K562 (cell line): ENCODE measurements around the gene KCNJ5. TPM values are rescaled to one million over a fixed set of nuclear protein-coding genes. Genes with fewer than 3 reads are reported as not detected.

ENCODE experiments used
- ATAC-seq: fragments of 200-7000 bp; cut with Tn5 transposase; 3 replicates; pipeline ENCODE4 v1.9.1; 2020; ENCODE audit warnings: moderate library complexity
- BruUV-seq: library from RNA; stranded (reverse); fragments of 400-500 nt; replicated peaks from 2 replicates; lab custom pipeline; 2021; lab: Mats Ljungman, UMichigan
- CTCF ChIA-PET: fragments of 300-600 bp; formaldehyde crosslinking; extraction: SDS; loops from one replicate; lab custom pipeline; 2021; ENCODE audit warnings: low intra/inter-chr PET ratio; lab: Yijun Ruan, JAX
- POLR2A ChIA-PET: fragments of 300-600, 350-650 bp; sonication (Branson Sonifier 250); formaldehyde crosslinking; extraction: SDS; loops from one replicate; lab custom pipeline; 2021; ENCODE audit warnings: antibody characterized with exemption, inconsistent platforms; lab: Yijun Ruan, JAX
- DNase-seq, 4 experiments: peaks; one replicate each; pipeline versions ENCODE4 v3.0.0 to v3.0.0-alpha.2; 2011 to 2018; ENCODE audit warnings: low spot score in 3 of 4, mixed read lengths in 3 of 4; ENCODE audit errors: extremely low read depth in 1 of 4
- FAIRE-seq: peaks from 2 replicates; lab custom pipeline; 2011; peaks lifted over from hg19 to GRCh38; lab: Jason Lieb, UNC
- H2AFZ ChIP-seq: 2 replicates; pipeline ENCODE4 v1.6.0; 2011; ENCODE audit warnings: low read depth, low read length, control low read depth, inconsistent platforms
- H3K27ac ChIP-seq: fragments of 200-600 bp; 3 replicates; pipeline ENCODE4 v1.8.0; 2011; ENCODE audit warnings: low read depth, mild to moderate bottlenecking, control low read depth, inconsistent platforms, low read length, moderate library complexity, mixed read lengths; ENCODE audit errors: extremely low read depth
- H3K27me3 ChIP-seq, 2 experiments: fragments of 300-600 bp in 1 of 2; 2 replicates in 1 of 2; 3 replicates in 1 of 2; pipeline versions ENCODE4 v1.6.0 to v1.8.0; 2011; ENCODE audit warnings: inconsistent platforms in 2 of 2, low read length in 2 of 2, mild to moderate bottlenecking in 1 of 2, mixed read lengths in 1 of 2, moderate library complexity in 1 of 2; ENCODE audit not compliant: control insufficient read depth in 2 of 2, insufficient read depth in 2 of 2
- H3K36me3 ChIP-seq: fragments of 300-600 bp; 3 replicates; pipeline ENCODE4 v1.8.0; 2011; ENCODE audit warnings: mild to moderate bottlenecking, low read length, inconsistent platforms; ENCODE audit not compliant: control insufficient read depth, insufficient read depth
- H3K4me1 ChIP-seq, 2 experiments: fragments of 200-600 bp in 1 of 2; replicated peaks in 1 of 2; 2 replicates in 1 of 2; 3 replicates in 1 of 2; pipeline versions ENCODE4 v1.5.1 to v1.8.0; 2011; ENCODE audit warnings: inconsistent platforms in 2 of 2, low read length in 2 of 2, mild to moderate bottlenecking in 1 of 2, mixed read lengths in 1 of 2, moderate library complexity in 1 of 2; ENCODE audit not compliant: control insufficient read depth in 2 of 2, insufficient read depth in 2 of 2
- H3K4me2 ChIP-seq: 2 replicates; pipeline ENCODE4 v1.6.1; 2011; ENCODE audit warnings: low read length, control low read depth, inconsistent platforms, mixed read lengths; ENCODE audit not compliant: insufficient read depth
- H3K4me3 ChIP-seq: fragments of 200-600 bp; sonication (generic), shearing (Covaris generic); 2 replicates; pipeline ENCODE4 v1.5.1; 2016; ENCODE audit warnings: control low read depth, inconsistent platforms
- H3K79me2 ChIP-seq: fragments of 200-600 bp; 3 replicates; pipeline ENCODE4 v1.8.0; 2011; ENCODE audit warnings: low read length, inconsistent platforms; ENCODE audit not compliant: control insufficient read depth, insufficient read depth
- H3K9ac ChIP-seq, 2 experiments: 2 replicates each; pipeline versions ENCODE4 v1.6.0 to v1.6.1; 2011; ENCODE audit warnings: low read depth in 2 of 2, low read length in 2 of 2, control low read depth in 1 of 2, inconsistent platforms in 1 of 2, mild to moderate bottlenecking in 1 of 2, mixed read lengths in 1 of 2; ENCODE audit not compliant: insufficient read depth in 1 of 2
- H3K9me1 ChIP-seq: one replicate; pipeline ENCODE4 v1.6.0; 2011; ENCODE audit warnings: inconsistent platforms, mild to moderate bottlenecking, low read length, moderate library complexity; ENCODE audit not compliant: control insufficient read depth, insufficient read depth
- H3K9me3 ChIP-seq: replicated peaks from 2 replicates; pipeline ENCODE4 v1.5.1; 2011; ENCODE audit warnings: low read depth, low read length, inconsistent platforms; ENCODE audit not compliant: control insufficient read depth, insufficient read depth
- H4K20me1 ChIP-seq: replicated peaks from 2 replicates; pipeline ENCODE4 v1.6.1; 2011; ENCODE audit warnings: low read length, inconsistent platforms, mixed read lengths; ENCODE audit not compliant: control insufficient read depth, insufficient read depth
- ATF4 ChIP-seq: fragments of 450-650 bp; formaldehyde crosslinking; IDR thresholded peaks from 2 replicates; pipeline ENCODE4 v1.4.0; 2022; ENCODE audit warnings: mild to moderate bottlenecking, moderate library complexity
- BRF2 ChIP-seq: IDR thresholded peaks from 3 replicates; pipeline ENCODE4 v1.6.1; 2011; ENCODE audit warnings: borderline replicate concordance, mild to moderate bottlenecking; ENCODE audit not compliant: insufficient read length, insufficient read depth
- CBX5 ChIP-seq: IDR thresholded peaks from 2 replicates; pipeline ENCODE4 v1.6.1; 2014; ENCODE audit warnings: low read depth, borderline replicate concordance
- ETV6 ChIP-seq, 3 experiments: fragments of 150-350 bp in 1 of 3; sonication (generic) in 1 of 3; formaldehyde crosslinking in 1 of 3; IDR thresholded peaks; 2 replicates each; pipeline versions ENCODE4 v1.6.1 to v1.8.0; 2014 to 2022; ENCODE audit warnings: borderline replicate concordance in 2 of 3, low read depth in 2 of 3, antibody characterized with exemption in 1 of 3, low read length in 1 of 3, mild to moderate bottlenecking in 1 of 3, missing genetic modification reagents in 1 of 3
- FOXJ2 ChIP-seq: fragments of 200-800 bp; sonication (Bioruptor generic); IDR thresholded peaks from 2 replicates; pipeline ENCODE4 v1.6.1; 2016; ENCODE audit warnings: missing genetic modification characterization, missing compliant biosample characterization
- HLTF ChIP-seq: fragments of 450-650 bp; IDR thresholded peaks from 2 replicates; pipeline ENCODE4 v1.6.1; 2016
- KDM2B ChIP-seq: fragments of 250-450 bp; sonication (Bioruptor Pico); IDR thresholded peaks from 2 replicates; pipeline ENCODE4 v1.8.0; 2021; ENCODE audit warnings: mild to moderate bottlenecking, moderate library complexity
- USF1 ChIP-seq: sonication (generic); formaldehyde crosslinking; IDR thresholded peaks from 2 replicates; pipeline ENCODE4 v1.9.0; 2022; ENCODE audit warnings: mild to moderate bottlenecking, missing genetic modification reagents
- ZFP36 ChIP-seq: fragments of 150-350 bp; IDR thresholded peaks from 2 replicates; pipeline ENCODE4 v1.6.1; 2018; ENCODE audit warnings: low read length, low read depth; ENCODE audit not compliant: partially characterized antibody
- ZKSCAN1 ChIP-seq: fragments of 150-350 bp; IDR thresholded peaks from 2 replicates; pipeline ENCODE4 v1.6.1; 2016; ENCODE audit warnings: low read depth, low read length
- ZMIZ1 ChIP-seq, 2 experiments: fragments of 150-350 bp in 1 of 2; IDR thresholded peaks; 2 replicates each; pipeline ENCODE4 v1.6.1; 2012 to 2016; ENCODE audit warnings: low read depth in 2 of 2, low read length in 2 of 2, mild to moderate bottlenecking in 1 of 2, moderate library complexity in 1 of 2
- ZNF444 ChIP-seq: fragments of 250-450 bp; sonication (Bioruptor Pico); IDR thresholded peaks from 2 replicates; pipeline ENCODE4 v1.4.0; 2020; ENCODE audit warnings: mild to moderate bottlenecking, moderate library complexity
- WGBS: fragments of 100-300 bp; shearing (Covaris generic); methylation state at CpG from one replicate; pipeline ENCODE4 v1.1.6; 2016; ENCODE audit warnings: low coverage, mixed read lengths; ENCODE audit not compliant: insufficient coverage; ENCODE audit errors: missing lambda C conversion rate; 5-methylcytosine and 5-hydroxymethylcytosine counted together
- in situ Hi-C: fragments of 300-500 bp; cut with MboI; formaldehyde crosslinking; loops from 4 replicates; pipeline ENCODE4 v1.15.0; 2018; ENCODE audit warnings: inconsistent platforms, mixed read lengths
- intact Hi-C: fragments of 100-400 bp; cut with micrococcal nuclease; formaldehyde crosslinking; loops from 2 replicates; pipeline ENCODE4 v1.14.2; 2022
- polyA plus RNA-seq, 8 experiments: library from polyadenylated mRNA; depleted of rRNA in 4 of 8; stranded (reverse) in 5 of 8; unstranded in 3 of 8; fragments of >200 nt; fragmentation: Nextera tagmentation in 2 of 8; fragmentation: Illumina TruSeq in 1 of 8; extraction: Ambion mirVana in 2 of 8; extraction: Trizol in 1 of 8; gene quantifications; 2 replicates each; pipeline versions ENCODE4 v1.2.1 to v1.2.3, GENCODE V29; 2011 to 2014; ENCODE audit warnings: inconsistent platforms in 1 of 8, missing spikeins in 1 of 8
- total RNA-seq, 7 experiments: library from RNA; depleted of rRNA in 6 of 7; stranded (reverse); fragments of >200 nt in 6 of 7; fragmentation: Illumina TruSeq in 2 of 7; extraction: Trizol in 2 of 7; gene quantifications; 2 replicates each; pipeline versions ENCODE4 v1.2.1 to v1.2.3, GENCODE V29; 2011 to 2021; ENCODE audit warnings: low replicate concordance in 1 of 7

Gene KCNJ5
- total and polyA plus RNA-seq, 9 of the 15 experiments (the other 6 are each of a cell fraction or from before 2014, with no cell fraction given): 0.04 TPM; not detected in 8

DNA sequence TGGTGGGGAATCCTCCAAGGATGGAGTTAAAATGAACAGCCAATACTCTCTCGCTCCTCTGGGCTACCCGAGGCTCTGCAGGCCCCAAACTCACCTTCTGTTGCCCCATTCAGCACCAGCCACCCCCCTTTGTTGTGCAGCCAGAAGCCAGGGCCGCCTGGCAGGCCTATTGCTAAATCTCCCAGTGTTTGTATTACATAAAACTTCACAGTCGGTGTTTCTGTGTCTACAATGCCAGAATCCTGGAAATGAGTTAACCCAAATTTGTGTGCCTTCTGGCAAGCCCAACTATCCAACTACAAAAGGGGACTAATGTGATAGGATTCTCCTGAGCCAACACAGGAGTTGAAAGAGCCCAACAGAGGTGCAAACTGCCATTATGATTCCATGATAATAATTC lies 9.3 kb downstream of the KCNJ5 start (continued):
- no peak for TF ChIP-seq ZNF444 (CRISPR knock-in tag)
- no peak for TF ChIP-seq KDM2B (CRISPR knock-in tag)

DNA sequence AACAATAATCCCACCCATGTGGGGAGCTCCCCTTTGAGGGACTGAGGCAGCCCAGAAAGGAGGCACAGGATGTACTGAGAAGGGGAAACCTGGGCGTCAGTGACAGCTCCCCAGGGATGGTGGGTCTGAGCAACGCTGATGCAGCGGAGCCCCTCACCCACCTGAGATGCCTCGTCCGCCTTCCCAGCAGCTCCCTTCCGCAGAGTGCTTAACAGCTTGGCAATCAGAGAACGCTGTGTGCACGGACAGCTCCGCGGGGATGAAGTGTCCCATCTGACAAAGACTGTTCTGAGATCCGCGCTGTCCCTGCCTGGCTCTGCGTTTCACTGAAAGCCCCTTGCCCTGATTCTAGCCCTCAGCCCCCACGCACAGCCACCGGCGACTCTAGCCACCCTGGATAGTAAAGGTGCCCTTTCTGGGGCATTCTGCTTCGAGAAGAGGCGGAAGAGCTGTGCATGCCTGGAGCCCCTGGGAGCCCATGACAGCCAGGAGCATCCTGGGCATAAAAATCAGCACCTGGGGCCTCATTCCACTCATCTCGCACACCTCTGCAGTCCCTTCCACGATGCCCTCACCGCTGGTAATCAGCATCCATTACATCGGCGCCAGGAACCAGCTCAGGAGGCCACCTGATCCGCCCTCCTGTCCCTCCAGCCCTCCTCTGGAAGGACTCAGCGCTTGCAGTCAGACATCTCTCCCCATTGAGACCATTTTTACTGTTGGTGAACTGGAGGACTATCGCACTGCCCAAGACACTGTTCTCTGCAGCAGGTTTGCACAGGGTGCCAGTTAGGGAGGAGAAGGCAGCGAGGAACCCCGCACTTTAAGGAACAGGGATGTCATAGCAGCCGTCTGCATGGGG lies 10.7 kb downstream of the KCNJ5 start:
- no peaks in the 10 kb centered on the region for H3K9me1 ChIP-seq
- H3K36me3 ChIP-seq: no peaks in the 10 kb centered on the region
- H3K4me1 ChIP-seq: 0 out of 5 replicates have a peak, but pooled peaks cover 0 to 4% of the 10 kb centered on the region in 2 experiments
- ATAC-seq: no peak
- H2AFZ ChIP-seq: no peak overlapping the region
- H3K9me3 ChIP-seq: no peaks in the 10 kb centered on the region
- ChIA-PET POLR2A (no interaction called here), CTCF (no interaction called here)
- H4K20me1 ChIP-seq: no peaks in the 10 kb centered on the region; the same call in 1 of the 2 replicates
- no peak overlapping the region for H3K4me3 ChIP-seq
- in situ Hi-C loops: no loop called here
- H3K79me2 ChIP-seq: no peaks in the 10 kb centered on the region
- no TSS peak for BruUV-seq
- no peak overlapping the region for H3K27ac ChIP-seq
- peaks cover 11 to 36% of the 10 kb centered on the region in 2 experiments; a peak in 4 of 5 replicates for H3K27me3 ChIP-seq
- 1% methylated on average over 28 of the region's 29 CpGs for WGBS
- no peak for DNase-seq
- no peak for FAIRE-seq
- intact Hi-C loops: no loop called here
- H3K4me2 ChIP-seq: no peak overlapping the region
- H3K9ac ChIP-seq: no peak overlapping the region
- TF ChIP-seq BRF2 (no peak), ZKSCAN1 (no peak), CBX5 (no peak), ZFP36 (no peak), ETV6 (IDR thresholded peaks at IDR 0.05; ENCODE audit: borderline replicate concordance in 1 of 2, low read depth in 2 of 2, low read length in 1 of 2) (no peak), ETV6 (CRISPR knock-in tag; IDR thresholded peaks at IDR 0.05; ENCODE audit: borderline replicate concordance) (no peak), FOXJ2 (tag) (no peak), USF1 (no peak), HLTF (no peak), ZMIZ1 (IDR thresholded peaks at IDR 0.05; ENCODE audit: low read depth in 2 of 2, low read length in 2 of 2) (no peak), ATF4 (CRISPR knock-in tag) (no peak)
